ENCODE measurements around the gene SLC7A6.

Gene SLC7A6

GRCh38 chr16:68244903-68245853 lies 19.1 kb upstream of the SLC7A6 start, which contains the start of gene PLA2G15:
Gene PLA2G15, plus strand, starts transcription at chr16:68245373. Its CDS starts 54 bp downstream, at chr16:68245427.
- H3K4me3 ChIP-seq, result peak within 1 kb of the TSS; percentile 78 to 96 (median 86)
- no peaks in the 10 kb centered on the region for H3K9me3 ChIP-seq (replicated peaks in 1 of 11)
- H3K9ac ChIP-seq, result peak within 1 kb of the TSS; percentile 71 to 85 (median 81)
- H3K4me2 ChIP-seq, result peak within 1 kb of the TSS; percentile 97 to 100 (median 99)
- peaks cover 50 to 56% (median 53%) of the 10 kb centered on the region in 10 experiments for H3K4me1 ChIP-seq
- H3K27me3 ChIP-seq, result no peaks in the 10 kb centered on the region
- H4K20me1 ChIP-seq, result peaks cover 0 to 22% (median 0%) of the 10 kb centered on the region in 11 experiments; a peak in 5 of 22 replicates
- peaks cover 16 to 23% (median 21%) of the 10 kb centered on the region in 11 experiments; a peak in 21 of 22 replicates for H3K36me3 ChIP-seq
- peak within 1 kb of the TSS; percentile 56 to 82 (median 68); a peak in 21 of 22 replicates for H3K27ac ChIP-seq
- no peak for TF ChIP-seq Cebpa-rat (IDR thresholded peaks at IDR 0.05)

- no peaks in the 10 kb centered on the region for H3K27me3 ChIP-seq
- peak overlapping the region; percentile 51 to 82 (median 68); a peak in 13 of 22 replicates for H3K27ac ChIP-seq
- H3K4me1 ChIP-seq, result peaks cover 59 to 65% (median 63%) of the 10 kb centered on the region in 10 experiments
- H3K9ac ChIP-seq, result peak overlapping the region; percentile 71 to 85 (median 80); a peak in 21 of 22 replicates
- H3K9me3 ChIP-seq (replicated peaks in 1 of 11), result no peaks in the 10 kb centered on the region
- peaks cover 25 to 31% (median 29%) of the 10 kb centered on the region in 11 experiments; a peak in 21 of 22 replicates for H3K36me3 ChIP-seq
- H4K20me1 ChIP-seq, result peaks cover 0 to 22% (median 0%) of the 10 kb centered on the region in 11 experiments; a peak in 5 of 22 replicates
- TF ChIP-seq Cebpa-rat (IDR thresholded peaks at IDR 0.05), result no peak
- H3K4me2 ChIP-seq, result peak overlapping the region; percentile 93 to 99 (median 98)
- H3K4me3 ChIP-seq, result peak overlapping the region; percentile 78 to 96 (median 86)
Observed at GRCh38 chr16:68246121-68246520, 18.2 kb upstream of the SLC7A6 start.

- peak overlapping the region; percentile 71 to 85 (median 80); a peak in 19 of 22 replicates for H3K9ac ChIP-seq
- peak overlapping the region; percentile 78 to 96 (median 86) for H3K4me3 ChIP-seq
Observed at GRCh38 chr16:68246666-68247065, 17.7 kb upstream of the SLC7A6 start.

GRCh38 chr16:68247400-68247799 lies 16.9 kb upstream of the SLC7A6 start:
- H3K36me3 ChIP-seq, result peaks cover 27 to 42% (median 30%) of the 10 kb centered on the region in 11 experiments; a peak in 21 of 22 replicates
- TF ChIP-seq Cebpa-rat (IDR thresholded peaks at IDR 0.05), result no peak
- H3K27ac ChIP-seq, result peak overlapping the region; percentile 49 to 82 (median 64)
- peaks cover 0 to 23% (median 6%) of the 10 kb centered on the region in 11 experiments; a peak in 7 of 22 replicates for H4K20me1 ChIP-seq
- peak overlapping the region; percentile 45 to 85 (median 80); a peak in 21 of 22 replicates for H3K9ac ChIP-seq
- H3K4me1 ChIP-seq, result peaks cover 72 to 78% (median 76%) of the 10 kb centered on the region in 10 experiments
- H3K9me3 ChIP-seq (replicated peaks in 1 of 11), result no peaks in the 10 kb centered on the region
- H3K4me3 ChIP-seq, result peak overlapping the region; percentile 78 to 96 (median 86); a peak in 17 of 20 replicates
- H3K4me2 ChIP-seq, result peak overlapping the region; percentile 93 to 99 (median 98)
- H3K27me3 ChIP-seq, result no peaks in the 10 kb centered on the region

More at GRCh38 chr16:68246666-68247065, 17.7 kb upstream of the SLC7A6 start:
- Histone ChIP-seq H3K9me3 (replicated peaks in 1 of 11) (no peaks in the 10 kb centered on the region), H3K4me2 (peak overlapping the region; percentile 93 to 99 (median 98)), H3K4me1 (peaks cover 65 to 70% (median 68%) of the 10 kb centered on the region in 10 experiments), H3K27me3 (no peaks in the 10 kb centered on the region), H4K20me1 (peaks cover 0 to 22% (median 0%) of the 10 kb centered on the region in 11 experiments; a peak in 6 of 22 replicates), H3K36me3 (peaks cover 25 to 36% (median 30%) of the 10 kb centered on the region in 11 experiments; a peak in 21 of 22 replicates), H3K27ac (peak overlapping the region; percentile 49 to 82 (median 64); a peak in 21 of 22 replicates)
- no peak for TF ChIP-seq Cebpa-rat (IDR thresholded peaks at IDR 0.05)

GRCh38 chr16:68247932-68248331 lies 16.4 kb upstream of the SLC7A6 start:
- H3K27me3 ChIP-seq, result no peaks in the 10 kb centered on the region
- H3K36me3 ChIP-seq, result peaks cover 27 to 47% (median 34%) of the 10 kb centered on the region in 11 experiments
- TF ChIP-seq Cebpa-rat (IDR thresholded peaks at IDR 0.05), result no peak
- peak overlapping the region in 4 of 10 experiments; percentile 88 to 96 (median 92); a peak in 9 of 20 replicates for H3K4me3 ChIP-seq
- peak overlapping the region; percentile 42 to 82 (median 64); a peak in 20 of 22 replicates for H3K27ac ChIP-seq
- peaks cover 77 to 83% (median 81%) of the 10 kb centered on the region in 10 experiments for H3K4me1 ChIP-seq
- H4K20me1 ChIP-seq, result peaks cover 0 to 28% (median 6%) of the 10 kb centered on the region in 11 experiments; a peak in 8 of 22 replicates
- peak overlapping the region; percentile 93 to 99 (median 98) for H3K4me2 ChIP-seq
- H3K9me3 ChIP-seq (replicated peaks in 1 of 11), result no peaks in the 10 kb centered on the region
- H3K9ac ChIP-seq, result peak overlapping the region in 8 of 11 experiments; percentile 76 to 85 (median 80); a peak in 11 of 22 replicates

GRCh38 chr16:68249371-68249770 lies 15.0 kb upstream of the SLC7A6 start:
- TF ChIP-seq Cebpa-rat (IDR thresholded peaks at IDR 0.05), result no peak
- Histone ChIP-seq H3K27ac (peak overlapping the region in 2 of 11 experiments; percentile 38 to 50; a peak in 5 of 22 replicates), H4K20me1 (peaks cover 0 to 38% (median 6%) of the 10 kb centered on the region in 11 experiments; a peak in 8 of 22 replicates), H3K36me3 (peaks cover 39 to 62% (median 49%) of the 10 kb centered on the region in 11 experiments), H3K9me3 (replicated peaks in 1 of 11) (no peaks in the 10 kb centered on the region), H3K4me3 (no peak overlapping the region), H3K9ac (no peak overlapping the region), H3K4me2 (peak overlapping the region in 8 of 11 experiments; percentile 5 to 99 (median 98); a peak in 10 of 22 replicates), H3K4me1 (peaks cover 75 to 93% (median 88%) of the 10 kb centered on the region in 10 experiments), H3K27me3 (no peaks in the 10 kb centered on the region)

- Histone ChIP-seq H3K36me3 (peaks cover 55 to 77% (median 64%) of the 10 kb centered on the region in 11 experiments), H3K4me3 (no peak overlapping the region), H3K4me1 (peaks cover 77 to 99% (median 94%) of the 10 kb centered on the region in 10 experiments), H3K9me3 (replicated peaks in 1 of 11) (no peaks in the 10 kb centered on the region), H3K27me3 (no peaks in the 10 kb centered on the region), H3K4me2 (peak overlapping the region; percentile 58 to 91 (median 71)), H3K9ac (peak overlapping the region in 9 of 11 experiments; percentile 28 to 77 (median 61); a peak in 12 of 22 replicates), H3K27ac (peak overlapping the region in 9 of 11 experiments; percentile 18 to 100 (median 63); a peak in 16 of 22 replicates), H4K20me1 (peaks cover 0 to 42% (median under 1%) of the 10 kb centered on the region in 11 experiments; a peak in 8 of 22 replicates)
- no peak for TF ChIP-seq Cebpa-rat (IDR thresholded peaks at IDR 0.05)
Observed at GRCh38 chr16:68250951-68251350, 13.4 kb upstream of the SLC7A6 start.

GRCh38 chr16:68251832-68252231 lies 12.5 kb upstream of the SLC7A6 start:
- no peaks in the 10 kb centered on the region for H3K9me3 ChIP-seq (replicated peaks in 1 of 11)
- H3K4me1 ChIP-seq, result peaks cover 77 to 99% (median 94%) of the 10 kb centered on the region in 10 experiments
- no peaks in the 10 kb centered on the region for H3K27me3 ChIP-seq
- H3K27ac ChIP-seq, result peak overlapping the region in 9 of 11 experiments; percentile 38 to 100 (median 63); a peak in 19 of 22 replicates
- H3K9ac ChIP-seq, result peak overlapping the region; percentile 28 to 77 (median 42); a peak in 19 of 22 replicates
- no peak overlapping the region for H3K4me3 ChIP-seq
- H3K4me2 ChIP-seq, result peak overlapping the region; percentile 58 to 91 (median 71)
- peaks cover 0 to 42% (median 0%) of the 10 kb centered on the region in 11 experiments; a peak in 8 of 22 replicates for H4K20me1 ChIP-seq
- peaks cover 60 to 86% (median 69%) of the 10 kb centered on the region in 11 experiments for H3K36me3 ChIP-seq
- no peak for TF ChIP-seq Cebpa-rat (IDR thresholded peaks at IDR 0.05)
